Pancreas (tissue), 10 donors: ENCODE data around the gene PRR11. TPM values are rescaled to one million over a fixed set of nuclear protein-coding genes. Genes with fewer than 3 reads are reported as not detected.
"Not testable (repeated sequence)": the region's sequence is repeated elsewhere in the genome, so short reads cannot be mapped to it uniquely, and the experiment has no call there.

Experiments
- ATAC-seq, 4 donors: fragments of 200-7000 bp; cut with Tn5 transposase; one replicate each; pipeline versions ENCODE4 v1.8.0 to v1.9.1; 2020; ENCODE audit warnings: mild to moderate bottlenecking in 4 of 4, moderate library complexity in 4 of 4
- DNase-seq, 6 donors: peaks; one replicate each; pipeline ENCODE4 v3.0.0-alpha.2; 2020
- FAIRE-seq: peaks from 2 replicates; lab custom pipeline; 2012; peaks lifted over from hg19 to GRCh38; lab: Jason Lieb, UNC
- H3K27ac ChIP-seq, 4 donors: fragments of 200-600 bp; sonication (generic); 1 replicate in 3 of 4; 2 replicates in 1 of 4; pipeline versions ENCODE4 v1.5.0 to v1.8.0; 2020
- H3K27me3 ChIP-seq, 4 donors: fragments of 200-600 bp; one replicate each; pipeline ENCODE4 v1.8.0; 2021
- H3K36me3 ChIP-seq, 3 donors: fragments of 200-600 bp; sonication (generic) in 1 of 3; one replicate each; pipeline versions ENCODE4 v1.5.0 to v1.8.0; 2020 to 2021
- H3K4me1 ChIP-seq, 3 donors: fragments of 200-600 bp; one replicate each; pipeline ENCODE4 v1.8.0; 2021
- H3K4me3 ChIP-seq, 4 donors: fragments of 200-600 bp; sonication (generic) in 2 of 4; one replicate each; pipeline versions ENCODE4 v1.5.0 to v1.8.0; 2020 to 2021
- H3K9me3 ChIP-seq, 4 donors: fragments of 200-600 bp; one replicate each; pipeline ENCODE4 v1.8.0; 2021
- CTCF ChIP-seq, 4 donors: fragments of 200-600 bp; sonication (generic) in 3 of 4; IDR thresholded peaks; one replicate each; pipeline versions ENCODE4 v1.5.0 to v1.8.0; 2021; ENCODE audit warnings: antibody characterized with exemption in 4 of 4
- WGBS, 2 donors: extraction: QIAGEN DNeasy Blood & Tissue Kit; methylation state at CpG; one replicate each; pipeline ENCODE4 v1.1.7; 2013; 5-methylcytosine and 5-hydroxymethylcytosine counted together
- intact Hi-C, 3 donors: fragments of 100-400 bp; cut with DNase I; formaldehyde crosslinking; loops; one replicate each; pipeline versions ENCODE4 v1.11.1 to v1.14.2; 2022
- polyA plus RNA-seq, 2 donors: library from polyadenylated mRNA; stranded (reverse); fragments of 200-250 nt; gene quantifications; one replicate each; pipeline ENCODE4 v1.2.3, GENCODE V29; 2013
- total RNA-seq, 6 donors: library from RNA; stranded (reverse); fragmentation: NEBNext Ultra II Directional in 4 of 6; extraction: Animal tissue kit (Norgen Biotek cat#: 25700) in 4 of 6; gene quantifications; one replicate each; pipeline versions ENCODE4 v1.2.1 to v1.2.4, GENCODE V29; 2021 to 2023
- donor health status: healthy with polysubstance abuse.
- donor health status: DM: no; HTN: no; CAD: no; lungs with moderate emphysema.
- donor health status: DM: no; HTN: no; CAD: no.
- donor health status: control.
- donor health status: control.
- donor health status: Bipolar disorder and iron deficiency.
- donor health status: DM: yes; HTN: yes; CAD: no.
- donor health status: DM: no; HTN: no; CAD: no.
- donor health status: DM: no; HTN: no; CAD: no.
- donor health status: DM: yes; HTN: yes; CAD: no.

The PRR11 gene
- total and polyA plus RNA-seq, 8 donors, result 0.08 to 1.5 (median 0.53) TPM

- intact Hi-C loops, result no loop called here
- FAIRE-seq, result no peak
Measured at GRCh38 chr17:59220328-59221158, 65.0 kb downstream of the PRR11 start, which contains the start of gene GDPD1. GDPD1 (plus strand) TSS chr17:59220511; CDS start chr17:59220610, 99 bp downstream.

GRCh38 chr17:59221159-59221847 is 65.8 kb downstream of the PRR11 start:
- Histone ChIP-seq H3K4me1 (no peaks in the 10 kb centered on the region), H3K27ac (peak overlapping the region in 1 of 4 donors; percentile 72), H3K4me3 (peak overlapping the region; percentile 53 to 68 (median 59)), H3K27me3 (no peaks in the 10 kb centered on the region), H3K9me3 (no peaks in the 10 kb centered on the region), H3K36me3 (no peaks in the 10 kb centered on the region)
- no peak for ATAC-seq
- TF ChIP-seq CTCF (IDR thresholded peaks at IDR 0.05), result no peak
- WGBS, 2 donors, result 8 to 9% methylated on average over 17 of the region's 17 CpGs
- FAIRE-seq, result no peak
- intact Hi-C loops, result no loop called here
- DNase-seq, result no peak

More at GRCh38 chr17:59220328-59221158, 65.0 kb downstream of the PRR11 start, which contains the start of gene GDPD1:
- Histone ChIP-seq H3K4me1 (no peaks in the 10 kb centered on the region), H3K36me3 (no peaks in the 10 kb centered on the region), H3K4me3 (peak within 1 kb of the TSS; percentile 53 to 68 (median 59)), H3K27me3 (no peaks in the 10 kb centered on the region), H3K27ac (peak within 1 kb of the TSS; percentile 37 to 72 (median 57)), H3K9me3 (no peaks in the 10 kb centered on the region)
- DNase-seq (peak; percentile 94 to 100 (median 97)), ATAC-seq (peak; percentile 98 to 100 (median 99))
- TF ChIP-seq CTCF (IDR thresholded peaks at IDR 0.05), result peak; percentile 49 to 57 (median 52)
- WGBS, 2 donors, result 0 to 1% methylated on average over 60 of the region's 60 CpGs

GRCh38 chr17:59223813-59224212 is 68.3 kb downstream of the PRR11 start:
- no peaks in the 10 kb centered on the region for H3K9me3 ChIP-seq
- no peaks in the 10 kb centered on the region for H3K4me1 ChIP-seq
- TF ChIP-seq CTCF (IDR thresholded peaks at IDR 0.05), result no peak
- DNase-seq (no peak), FAIRE-seq (no peak), ATAC-seq (no peak)
- H3K36me3 ChIP-seq, result no peaks in the 10 kb centered on the region
- no peaks in the 10 kb centered on the region for H3K27me3 ChIP-seq
- 92 to 96% methylated on average over 7 of the region's 7 CpGs for WGBS, 2 donors
- H3K27ac ChIP-seq, result no peak overlapping the region
- no peak overlapping the region for H3K4me3 ChIP-seq
- intact Hi-C loops, result no loop called here

GRCh38 chr17:59228588-59228987 is 73.0 kb downstream of the PRR11 start:
- WGBS, 2 donors, result 86 to 89% methylated on average over 1 of the region's 1 CpG
- H3K9me3 ChIP-seq, H3K36me3 ChIP-seq, H3K27me3 ChIP-seq, H3K27ac ChIP-seq, FAIRE-seq, DNase-seq, intact Hi-C loops, H3K4me1 ChIP-seq, ATAC-seq, H3K4me3 ChIP-seq: not testable (repeated sequence)

- no peaks in the 10 kb centered on the region for H3K36me3 ChIP-seq
- no peak for TF ChIP-seq CTCF (IDR thresholded peaks at IDR 0.05)
- no peaks in the 10 kb centered on the region for H3K27me3 ChIP-seq
- intact Hi-C loops, result no loop called here
- H3K9me3 ChIP-seq, result no peaks in the 10 kb centered on the region
- FAIRE-seq (no peak), DNase-seq (no peak), ATAC-seq (no peak)
- H3K4me1 ChIP-seq, result no peaks in the 10 kb centered on the region
- WGBS, 2 donors, result 72 to 83% methylated on average over 3 of the region's 3 CpGs
- H3K27ac ChIP-seq, result no peak overlapping the region
- H3K4me3 ChIP-seq, result no peak overlapping the region
Measured at GRCh38 chr17:59230764-59231163, 75.2 kb downstream of the PRR11 start.
